GM12865 (cell line): ENCODE measurements around the gene HNRNPF.

ENCODE experiments used
- DNase-seq: peaks from one replicate; pipeline ENCODE4 v3.0.0; 2010; ENCODE audit warnings: low read depth
- H3K4me3 ChIP-seq: 2 replicates; pipeline ENCODE4 v1.5.1; 2011; ENCODE audit warnings: mild to moderate bottlenecking, low read depth, low read length, control low read depth
- CTCF ChIP-seq: IDR thresholded peaks from 2 replicates; pipeline ENCODE4 v1.5.1; 2011; ENCODE audit warnings: low read length, control low read depth, low read depth, inconsistent platforms; ENCODE audit not compliant: insufficient read depth; ENCODE audit errors: missing control alignments

Gene HNRNPF

GRCh38 chr10:43417950-43418768, 9.2 kb upstream of the HNRNPF start:
- TF ChIP-seq CTCF, result no peak
- no peak overlapping the region for H3K4me3 ChIP-seq
- DNase-seq, result peak; percentile 81

GRCh38 chr10:43415544-43415943, 6.6 kb upstream of the HNRNPF start:
- no peak for TF ChIP-seq CTCF
- no peak for DNase-seq

DNA sequence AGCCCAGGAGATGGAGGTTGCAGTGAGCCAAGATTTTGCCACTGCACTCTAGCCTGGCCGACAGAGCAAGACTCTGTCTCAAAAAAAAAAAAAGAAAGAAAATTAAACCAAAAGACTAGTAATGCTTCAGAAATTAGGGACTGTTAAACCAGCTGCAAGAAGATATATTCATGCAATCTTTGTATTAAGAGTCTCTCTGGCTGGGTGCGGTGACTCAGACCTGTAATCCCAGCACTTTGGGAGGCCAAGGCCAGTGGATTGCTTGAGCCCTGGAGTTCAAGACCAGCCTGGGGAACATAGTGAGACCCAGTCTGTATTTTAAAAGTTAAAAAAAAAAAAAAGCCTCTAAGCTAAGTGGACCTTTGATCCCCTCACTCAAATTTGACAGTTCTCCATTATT, 2.5 kb upstream of the HNRNPF start:
- no peak for TF ChIP-seq CTCF
- DNase-seq, result no peak
- no peak overlapping the region for H3K4me3 ChIP-seq

More at GRCh38 chr10:43415544-43415943, 6.6 kb upstream of the HNRNPF start:
- no peak overlapping the region for H3K4me3 ChIP-seq

- peak overlapping the region; percentile 14; the same call in 1 of the 2 replicates for H3K4me3 ChIP-seq
- no peak for DNase-seq
- no peak for TF ChIP-seq CTCF
Observed at GRCh38 chr10:43410345-43410744, 1.4 kb upstream of the HNRNPF start.

GRCh38 chr10:43409385-43410109, 561 bp upstream of the HNRNPF start:
- H3K4me3 ChIP-seq, result peak overlapping the region; percentile 80
- DNase-seq, result peak; percentile 75
- no peak for TF ChIP-seq CTCF

DNA sequence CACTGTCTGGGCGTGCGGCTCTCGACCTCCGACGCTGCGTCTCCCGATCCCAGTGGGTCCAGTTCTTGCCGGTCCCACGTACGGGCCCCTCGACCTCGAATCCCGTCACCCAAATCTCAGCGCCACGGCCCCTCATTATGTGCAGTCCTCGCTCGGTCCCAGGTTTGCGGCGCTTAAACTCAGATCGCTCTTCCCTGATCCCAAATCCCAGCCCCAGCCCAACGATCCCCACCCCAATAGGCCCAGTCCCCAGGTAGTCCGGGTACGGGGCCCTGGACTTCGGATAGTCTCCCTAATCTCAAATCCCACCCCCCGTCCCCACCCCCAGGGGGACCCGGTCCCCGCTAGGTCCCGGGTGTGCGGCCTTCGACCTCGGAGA, 666 bp downstream of the HNRNPF start:
- H3K4me3 ChIP-seq, result peak overlapping the region; percentile 80
- TF ChIP-seq CTCF, result no peak
- DNase-seq, result no peak
